ENCODE measurements around the gene THSD4.
"Not testable (repeated sequence)": the region's sequence is repeated elsewhere in the genome, so short reads cannot be mapped to it uniquely, and the experiment has no call there.

THSD4 gene

DNA sequence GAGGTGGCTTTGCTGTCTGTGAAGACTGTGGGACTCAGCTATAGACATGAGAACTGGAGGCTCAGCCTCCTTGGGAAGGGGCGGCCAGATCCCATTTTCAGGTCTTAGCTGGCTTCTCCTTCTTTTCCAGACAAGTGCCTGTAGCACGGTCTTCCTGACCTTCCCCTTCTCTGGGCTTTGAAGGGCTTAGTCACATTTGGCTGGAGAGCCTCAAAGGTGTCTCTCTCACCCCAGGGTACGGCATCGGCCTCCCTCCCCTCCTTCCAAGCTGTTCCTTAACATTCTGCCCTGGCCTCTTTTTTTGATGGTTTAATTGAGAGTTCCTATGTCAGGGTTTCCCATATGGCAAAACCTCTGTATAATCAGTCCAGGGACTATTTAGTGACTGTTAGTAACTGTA lies 242.7 kb downstream of the THSD4 start:
- DNase-seq = no peak

- DNase-seq = no peak
Measured at GRCh38 chr15:71359246-71359645, 244.0 kb downstream of the THSD4 start.

DNA sequence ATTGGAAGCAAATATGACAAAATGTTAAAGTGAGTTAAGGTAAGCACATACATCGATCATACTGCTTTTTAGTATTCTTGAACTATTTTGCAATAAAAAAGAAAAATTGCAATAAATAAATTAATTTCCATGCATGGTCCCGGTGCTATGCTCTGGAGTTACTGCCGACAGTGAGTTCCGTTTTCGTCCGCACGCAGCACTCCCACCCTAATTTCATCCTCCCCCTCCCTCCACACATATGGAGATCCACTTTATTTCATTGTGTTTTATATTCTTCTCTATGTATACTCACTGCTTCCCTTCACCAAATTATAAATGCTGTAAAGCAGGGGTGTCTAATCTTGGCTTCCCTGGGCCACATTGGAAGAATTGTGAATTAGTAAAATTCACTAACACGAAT lies 247.3 kb downstream of the THSD4 start:
- DNase-seq = no peak

DNA sequence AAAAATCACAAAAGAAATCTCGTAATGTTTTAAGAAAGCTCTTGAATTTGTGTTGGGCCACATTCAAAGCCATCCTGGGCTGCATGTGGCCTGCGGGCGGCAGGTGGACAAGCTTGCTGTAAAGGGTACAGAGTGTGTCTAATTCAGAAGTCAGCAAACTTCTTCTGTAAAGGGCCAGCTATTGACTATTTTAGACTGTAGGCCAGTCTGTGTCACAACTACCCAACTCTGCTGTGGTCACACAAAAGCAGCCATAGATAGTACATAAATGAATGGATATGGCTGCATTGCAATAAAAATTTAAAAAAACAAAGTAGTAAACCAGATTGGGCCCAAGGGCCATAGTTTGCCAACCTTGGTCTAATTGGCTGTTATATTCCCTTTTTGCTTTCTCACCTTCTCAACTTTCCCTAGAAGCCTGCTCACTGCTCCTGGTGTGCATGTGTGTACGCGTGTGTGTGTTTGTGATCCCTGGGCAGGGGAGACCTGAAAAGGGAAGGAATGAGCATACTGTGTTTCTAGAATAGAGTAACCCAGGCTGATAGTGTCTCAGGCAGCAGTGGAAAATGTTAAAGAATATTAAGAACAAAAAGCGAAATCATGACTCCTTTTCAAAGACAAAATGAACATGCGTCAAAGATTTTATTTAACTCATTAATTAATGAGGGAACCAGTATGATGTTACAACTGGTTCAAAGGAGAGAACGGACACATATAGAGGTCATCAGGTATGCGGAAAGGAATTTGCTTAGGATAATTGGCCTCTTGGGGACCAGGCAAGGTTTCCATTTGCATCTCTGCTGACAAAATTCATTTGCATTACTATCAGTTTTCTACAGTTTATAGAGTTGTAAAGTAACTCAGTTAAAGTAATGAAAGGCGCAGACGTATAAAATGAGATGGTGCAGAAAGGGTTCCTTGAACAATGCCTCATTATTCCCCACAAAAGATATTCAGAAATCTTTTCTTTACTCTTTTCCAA lies 248.0 kb downstream of the THSD4 start:
- DNase-seq = no peak

GRCh38 chr15:71364117-71364584 lies 248.9 kb downstream of the THSD4 start:
- DNase-seq = no peak

DNA sequence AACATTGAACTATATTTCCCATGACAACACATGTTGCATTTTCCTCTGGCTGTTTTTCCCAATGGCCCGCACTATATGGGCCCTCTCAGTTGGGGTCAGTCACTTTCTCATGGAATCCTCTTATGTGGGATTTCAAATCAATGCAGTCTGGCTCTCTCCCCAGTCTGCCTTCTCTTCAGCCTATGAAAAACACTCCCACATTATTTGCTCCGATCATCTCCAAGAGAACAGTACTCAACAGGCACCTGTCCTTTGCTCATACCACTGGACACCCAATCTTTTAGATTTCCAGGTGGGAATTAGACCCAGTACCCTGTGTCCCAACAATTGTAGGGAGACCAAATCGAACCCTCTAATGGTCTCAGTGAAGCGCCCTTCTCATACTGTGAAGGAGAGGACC lies 251.3 kb downstream of the THSD4 start:
- no peak for DNase-seq

- no peak for DNase-seq
Measured at GRCh38 chr15:71366926-71367325, 251.7 kb downstream of the THSD4 start.

DNA sequence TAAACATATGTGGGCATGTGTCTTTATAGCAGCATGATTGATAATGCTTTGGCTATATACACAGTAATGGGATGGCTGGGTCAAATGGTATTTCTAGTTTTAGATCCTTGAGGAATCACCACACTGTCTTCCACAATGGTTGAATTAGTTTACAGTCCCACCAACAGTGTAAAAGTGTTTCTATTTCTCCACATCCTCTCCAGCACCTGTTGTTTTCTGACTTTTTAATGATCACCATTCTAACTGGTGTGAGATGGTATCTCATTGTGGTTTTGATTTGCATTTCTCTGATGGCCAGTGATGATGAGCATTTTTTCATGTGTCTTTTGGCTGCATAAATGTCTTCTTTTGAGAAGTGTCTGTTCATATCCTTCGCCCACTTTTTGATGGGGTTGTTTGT lies 252.5 kb downstream of the THSD4 start:
- DNase-seq = not testable (repeated sequence)

DNA sequence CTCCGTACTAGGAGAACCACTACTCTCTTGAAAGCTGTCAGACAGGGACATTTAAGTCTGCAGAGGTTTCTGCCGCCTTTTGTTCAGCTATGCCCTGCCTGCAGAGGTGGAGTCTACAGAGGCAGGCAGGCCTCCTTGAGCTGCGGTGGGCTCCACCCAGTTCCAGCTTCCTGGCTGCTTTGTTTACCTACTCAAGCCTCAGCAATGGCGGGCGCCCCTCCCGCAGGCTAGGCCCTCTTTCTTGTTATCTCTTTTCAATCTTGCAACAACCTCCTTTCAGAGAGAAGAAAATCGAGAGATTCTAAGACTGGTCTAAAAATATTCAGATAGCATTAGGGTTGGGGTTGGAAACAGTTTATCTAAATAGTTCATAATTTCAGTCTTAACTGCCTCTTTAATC lies 257.5 kb downstream of the THSD4 start:
- not testable (repeated sequence) for DNase-seq

GRCh38 chr15:71373917-71374316 lies 258.6 kb downstream of the THSD4 start:
- no peak for DNase-seq

DNA sequence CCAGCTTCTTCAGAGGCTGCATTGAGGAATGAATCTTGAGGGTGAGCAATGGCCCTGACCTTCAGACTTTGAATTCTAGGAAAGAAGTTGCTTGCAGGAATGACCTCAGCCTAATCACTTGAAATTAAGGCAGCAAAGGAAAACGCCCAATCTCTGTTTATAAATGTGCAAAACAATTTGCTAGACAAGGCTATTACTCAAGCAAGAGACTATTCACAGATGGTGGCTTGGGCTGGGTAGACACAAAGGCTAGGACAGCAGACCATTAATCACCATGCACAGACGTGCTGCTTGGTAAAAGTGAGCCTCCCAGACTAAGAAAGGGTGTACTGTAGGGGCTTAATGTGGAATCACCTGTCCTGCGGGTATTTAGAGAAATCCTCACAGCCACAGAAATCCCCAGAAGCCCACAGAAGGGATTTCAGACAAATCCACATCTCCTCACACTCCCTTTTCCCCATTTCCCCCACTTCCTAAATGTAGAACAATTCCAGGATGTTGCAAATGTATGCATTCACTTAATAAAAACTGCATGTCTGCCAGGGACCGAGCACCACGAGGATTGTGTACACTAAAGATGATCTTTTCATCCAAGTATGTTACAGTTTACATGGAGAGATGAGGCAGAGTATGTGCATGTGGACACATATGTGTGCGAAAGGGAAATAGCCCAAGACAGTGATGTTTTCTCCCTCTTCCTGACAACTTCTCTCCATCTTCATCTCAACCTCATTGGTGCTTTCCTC lies 259.5 kb downstream of the THSD4 start:
- DNase-seq = no peak

DNA sequence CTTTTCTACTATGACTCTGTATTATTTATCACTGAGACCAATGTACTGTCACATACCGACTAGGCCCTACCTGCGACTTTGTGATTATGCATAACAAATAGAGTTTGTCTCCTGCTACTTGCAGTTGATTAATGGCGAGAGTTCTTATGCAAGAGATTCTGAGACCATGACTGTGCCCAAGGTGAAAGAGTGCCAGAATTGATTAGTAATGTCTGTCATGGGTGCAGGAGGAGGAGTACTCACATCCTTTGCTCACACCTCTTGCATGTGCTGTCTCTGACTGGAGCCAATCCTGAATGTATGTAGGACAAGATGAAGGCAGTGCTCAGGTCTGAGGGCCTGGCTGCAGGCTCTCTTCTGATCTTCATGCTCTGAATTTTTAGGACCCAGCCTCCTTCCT lies 260.7 kb downstream of the THSD4 start:
- no peak for DNase-seq

- no peak for DNase-seq
Measured at GRCh38 chr15:71379893-71380292, 264.6 kb downstream of the THSD4 start.

GRCh38 chr15:71380345-71380744 lies 265.1 kb downstream of the THSD4 start:
- no peak for DNase-seq

GRCh38 chr15:71384501-71384900 lies 269.2 kb downstream of the THSD4 start:
- no peak for DNase-seq

- DNase-seq = no peak
Measured at GRCh38 chr15:71385026-71385425, 269.8 kb downstream of the THSD4 start.

DNA sequence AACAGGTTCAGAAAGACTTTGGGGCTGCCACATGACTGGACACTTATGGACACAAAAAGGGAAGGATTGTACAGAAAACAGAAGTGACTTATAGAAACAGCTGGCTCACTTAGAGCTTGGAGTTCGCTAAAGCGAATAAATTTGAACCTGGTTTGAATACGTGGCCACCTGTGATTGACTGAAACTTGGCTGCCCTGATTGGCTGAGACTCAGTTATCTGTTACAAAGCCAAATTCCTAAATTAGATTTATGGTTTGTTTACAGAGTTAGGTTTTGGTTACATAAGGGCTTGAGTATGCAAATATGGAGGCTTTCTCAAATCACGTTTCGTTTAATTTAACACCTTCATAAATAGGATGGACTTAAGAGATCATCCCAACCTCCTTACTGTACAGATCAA lies 270.2 kb downstream of the THSD4 start:
- DNase-seq = no peak

GRCh38 chr15:71386005-71386404 lies 270.7 kb downstream of the THSD4 start:
- no peak for DNase-seq

DNA sequence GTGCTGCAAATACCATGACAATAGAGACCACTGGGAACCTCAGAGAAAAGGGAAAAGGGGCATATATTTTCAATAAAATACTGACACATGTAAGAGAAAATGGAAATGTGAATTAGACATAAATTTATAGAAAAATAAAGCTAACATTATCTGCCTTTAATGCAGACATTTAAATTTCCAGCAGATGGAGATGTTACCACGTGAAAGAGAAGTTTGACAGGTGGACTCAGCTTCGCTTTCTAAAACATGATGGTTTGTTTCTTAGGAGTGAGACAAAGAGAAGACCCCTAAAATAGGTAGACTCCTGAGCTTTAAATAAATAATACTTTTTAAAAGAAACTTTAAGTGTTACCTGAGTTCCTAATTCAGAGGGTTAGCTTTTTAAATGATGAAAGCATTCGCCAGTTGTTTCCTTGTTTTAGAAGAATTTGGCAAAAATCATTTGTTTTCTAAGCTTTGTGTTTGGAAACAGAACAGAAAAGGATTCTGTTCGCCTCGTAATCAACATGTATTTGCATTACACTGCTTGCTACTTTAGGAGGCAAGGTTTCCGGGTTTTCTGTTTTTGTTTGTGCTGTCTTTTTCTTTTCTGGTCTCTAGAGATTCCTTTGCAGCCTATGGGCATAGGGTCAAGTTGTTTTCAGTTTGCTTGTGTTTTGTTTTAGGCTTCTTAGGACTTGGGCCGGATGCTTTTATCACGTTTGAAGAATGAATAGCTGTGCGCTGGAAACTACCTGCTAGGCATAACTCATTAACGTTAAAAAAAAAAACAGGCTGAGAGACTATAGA lies 271.4 kb downstream of the THSD4 start:
- no peak for DNase-seq

GRCh38 chr15:71387810-71388209 lies 272.5 kb downstream of the THSD4 start:
- DNase-seq = no peak

DNA sequence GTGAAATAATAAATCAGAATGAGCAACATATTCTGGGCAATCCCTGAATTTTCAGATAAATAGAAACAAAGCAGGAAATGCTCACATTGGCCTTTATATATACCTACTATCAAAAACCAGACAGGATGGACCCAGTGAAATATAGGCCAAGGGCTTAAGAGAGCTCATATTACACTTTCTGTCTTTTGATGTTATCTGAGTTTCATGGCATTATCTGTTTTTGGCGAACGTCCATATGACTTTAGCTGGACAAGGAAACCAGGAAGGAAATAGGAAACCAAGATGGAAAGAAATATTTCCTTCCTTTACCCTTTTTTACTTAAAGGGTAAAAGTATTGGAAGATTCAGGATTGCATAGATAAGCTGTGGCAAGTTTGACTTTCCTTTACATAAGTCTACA lies 274.8 kb downstream of the THSD4 start:
- DNase-seq = no peak

DNA sequence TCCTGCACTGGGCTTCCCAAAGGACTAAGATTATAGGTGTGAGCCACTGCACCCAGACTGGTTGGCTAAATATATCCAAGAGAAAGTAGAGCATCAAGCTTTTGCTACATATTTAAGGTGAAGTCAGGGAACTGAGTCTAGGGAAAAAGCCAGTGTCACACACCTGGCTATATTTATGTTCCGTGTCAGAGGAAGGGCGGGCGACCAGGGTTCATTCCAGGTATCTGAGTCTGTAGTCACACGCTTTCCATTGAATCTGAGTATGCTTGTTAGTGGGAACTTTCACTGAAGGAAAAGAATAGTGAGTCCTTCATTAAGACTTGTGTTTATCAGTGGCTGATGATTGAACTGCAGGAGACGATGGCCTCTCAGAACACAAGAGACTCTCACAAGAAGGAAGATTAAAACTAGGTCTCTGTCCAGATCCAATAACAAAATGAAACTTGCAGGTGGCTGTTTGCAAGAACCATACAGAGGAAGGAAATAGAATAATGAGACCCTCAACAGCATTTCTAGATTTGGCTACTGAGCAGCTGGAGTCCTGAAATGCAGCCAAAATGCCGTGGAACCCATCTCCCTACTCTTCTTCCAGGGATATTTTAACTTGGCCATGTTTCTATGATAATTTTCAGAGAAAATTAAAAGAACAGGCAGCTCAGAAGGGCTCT lies 276.3 kb downstream of the THSD4 start:
- DNase-seq = no peak

GRCh38 chr15:71392861-71393283 lies 277.6 kb downstream of the THSD4 start:
- DNase-seq = no peak
